PC-3 (cell line): Measurements from ENCODE around the gene TRPM1. TPM values are rescaled to one million over a fixed set of nuclear protein-coding genes. Genes with fewer than 3 reads are reported as not detected.

Source experiments
- ATAC-seq: fragments of 200-7000 bp; cut with Tn5 transposase; 2 replicates; pipeline ENCODE4 v1.9.1; 2020; ENCODE audit warnings: mild to moderate bottlenecking, moderate library complexity
- BruUV-seq: library from RNA; stranded (reverse); fragments of 400-500 nt; replicated peaks from 2 replicates; lab custom pipeline; 2021; lab: Mats Ljungman, UMichigan
- CTCF ChIA-PET: fragments of 300-600 bp; sonication (Branson Sonifier 250); formaldehyde crosslinking; loops from one replicate; lab custom pipeline; 2022; ENCODE audit warnings: antibody characterized with exemption; lab: Charles Lee
- POLR2A ChIA-PET: fragments of 300-600 bp; sonication (Branson Sonifier 250); formaldehyde crosslinking; loops from one replicate; lab custom pipeline; 2022; ENCODE audit warnings: antibody characterized with exemption; ENCODE audit not compliant: unreplicated experiment; lab: Charles Lee
- DNase-seq: peaks from one replicate; pipeline ENCODE4 v3.0.0-alpha.2; 2015
- H2AFZ ChIP-seq: fragments of 300-600 bp; sonication (generic); 2 replicates; pipeline ENCODE4 v1.6.0; 2016; ENCODE audit warnings: antibody characterized with exemption, low read length
- H3F3A ChIP-seq: fragments of 300-600 bp; sonication (generic); one replicate; pipeline ENCODE4 v1.6.0; 2017; ENCODE audit warnings: antibody characterized with exemption, low read length, control low read depth, mild to moderate bottlenecking; ENCODE audit not compliant: unreplicated experiment
- H3K27ac ChIP-seq: fragments of 300-600 bp; sonication (generic); 2 replicates; pipeline ENCODE4 v1.5.1; 2016; ENCODE audit warnings: mild to moderate bottlenecking, low read length
- H3K27me3 ChIP-seq: fragments of 300-600 bp; sonication (generic); 2 replicates; pipeline ENCODE4 v1.6.1; 2016; ENCODE audit warnings: low read length, mixed read lengths
- H3K36me3 ChIP-seq: fragments of 300-600 bp; sonication (generic); 2 replicates; pipeline ENCODE4 v1.6.1; 2016; ENCODE audit warnings: low read depth, mixed run types, low read length, mixed read lengths
- H3K4me1 ChIP-seq: fragments of 300-600 bp; sonication (generic); 2 replicates; pipeline ENCODE4 v1.5.1; 2016; ENCODE audit warnings: low read length; ENCODE audit not compliant: insufficient read depth
- H3K4me2 ChIP-seq: fragments of 300-600 bp; sonication (generic); 2 replicates; pipeline ENCODE4 v1.6.0; 2016; ENCODE audit warnings: low read length
- H3K4me3 ChIP-seq: fragments of 300-600 bp; sonication (generic); 2 replicates; pipeline ENCODE4 v1.5.1; 2016; ENCODE audit warnings: mild to moderate bottlenecking, low read length, mixed read lengths
- H3K79me2 ChIP-seq: fragments of 300-600 bp; sonication (generic); 2 replicates; pipeline ENCODE4 v1.6.1; 2017; ENCODE audit warnings: low read length, mixed read lengths
- H3K9ac ChIP-seq: fragments of 300-600 bp; sonication (generic); 2 replicates; pipeline ENCODE4 v1.6.0; 2016; ENCODE audit warnings: mild to moderate bottlenecking, low read length
- H3K9me2 ChIP-seq: fragments of 300-600 bp; sonication (generic); replicated peaks from 2 replicates; pipeline ENCODE4 v1.6.1; 2016; ENCODE audit warnings: mixed run types, low read length, mixed read lengths
- H3K9me3 ChIP-seq: fragments of 300-600 bp; sonication (generic); 2 replicates; pipeline ENCODE4 v1.6.1; 2016; ENCODE audit warnings: low read length, mixed read lengths
- H4K20me1 ChIP-seq: fragments of 300-600 bp; sonication (generic); 2 replicates; pipeline ENCODE4 v1.6.1; 2016; ENCODE audit warnings: low read length, mixed read lengths
- CTCF ChIP-seq: fragments of 300-600 bp; sonication (generic); conservative IDR thresholded peaks from 2 replicates; pipeline ENCODE4 v1.5.1; 2017; ENCODE audit warnings: antibody characterized with exemption, low read depth, mild to moderate bottlenecking, low read length
- EZH2 ChIP-seq: fragments of 300-600 bp; sonication (generic); IDR thresholded peaks from one replicate; pipeline ENCODE4 v1.6.1; 2017; ENCODE audit warnings: antibody characterized with exemption, mild to moderate bottlenecking, low read length; ENCODE audit not compliant: unreplicated experiment
- EZH2phosphoT487 ChIP-seq: fragments of 300-600 bp; sonication (generic); IDR thresholded peaks from 2 replicates; pipeline ENCODE4 v1.6.1; 2018; ENCODE audit warnings: mild to moderate bottlenecking, antibody characterized with exemption, low read length, borderline replicate concordance
- intact Hi-C: fragments of 100-400 bp; cut with micrococcal nuclease; formaldehyde crosslinking; loops from 2 replicates; pipeline ENCODE4 v1.9.0; 2023
- total RNA-seq: library from RNA; depleted of rRNA; stranded (reverse); fragments of >200 nt; gene quantifications from 2 replicates; pipeline ENCODE4 v1.2.3, GENCODE V29; 2014

The TRPM1 gene
- total RNA-seq, 1 experiment from 2014 or later, result not detected

GRCh38 chr15:31080591-31081014, 20.9 kb downstream of the TRPM1 start:
- H3K36me3 ChIP-seq, result no peaks in the 10 kb centered on the region
- no TSS peak for BruUV-seq
- no peak for TF ChIP-seq EZH2
- no peak for TF ChIP-seq CTCF
- TF ChIP-seq EZH2phosphoT487, result no peak
- no peaks in the 10 kb centered on the region for H3K9me3 ChIP-seq
- POLR2A ChIA-PET, result no interaction called here
- no peaks in the 10 kb centered on the region for H3K79me2 ChIP-seq
- CTCF ChIA-PET, result no interaction called here
- no peak for ATAC-seq
- intact Hi-C loops, result no loop called here
- H3K27me3 ChIP-seq, result no peaks in the 10 kb centered on the region
- H3F3A ChIP-seq, result no peaks in the 10 kb centered on the region
- H3K9ac ChIP-seq, result no peak overlapping the region
- no peak for DNase-seq
- no peak overlapping the region for H2AFZ ChIP-seq
- H4K20me1 ChIP-seq, result no peaks in the 10 kb centered on the region
- H3K4me2 ChIP-seq, result no peak overlapping the region
- no peaks in the 10 kb centered on the region for H3K9me2 ChIP-seq
- peaks cover 29% of the 10 kb centered on the region for H3K4me1 ChIP-seq
- H3K4me3 ChIP-seq, result no peak overlapping the region
- H3K27ac ChIP-seq, result peak overlapping the region; percentile 62; the same call in 1 of the 2 replicates

- peaks cover 6% of the 10 kb centered on the region; the same call in 1 of the 2 replicates for H3K27me3 ChIP-seq
- CTCF ChIA-PET, result no interaction called here
- TF ChIP-seq EZH2 (no peak), EZH2phosphoT487 (no peak), CTCF (no peak)
- H3K9ac ChIP-seq, result no peak overlapping the region
- no peaks in the 10 kb centered on the region for H3F3A ChIP-seq
- DNase-seq (peak; percentile 32), ATAC-seq (no peak)
- BruUV-seq, result no TSS peak
- intact Hi-C loops, result no loop called here
- H3K4me1 ChIP-seq, result peaks cover 29% of the 10 kb centered on the region
- no peaks in the 10 kb centered on the region for H3K9me3 ChIP-seq
- no peak overlapping the region for H2AFZ ChIP-seq
- no peaks in the 10 kb centered on the region for H3K36me3 ChIP-seq
- no peaks in the 10 kb centered on the region for H4K20me1 ChIP-seq
- H3K79me2 ChIP-seq, result no peaks in the 10 kb centered on the region
- POLR2A ChIA-PET, result no interaction called here
- no peak overlapping the region for H3K27ac ChIP-seq
- H3K4me2 ChIP-seq, result no peak overlapping the region
- no peak overlapping the region for H3K4me3 ChIP-seq
- no peaks in the 10 kb centered on the region for H3K9me2 ChIP-seq
Observed at GRCh38 chr15:31079519-31079918, 22.0 kb downstream of the TRPM1 start.

GRCh38 chr15:31078471-31078870, 23.1 kb downstream of the TRPM1 start:
- Histone ChIP-seq H3K79me2 (no peaks in the 10 kb centered on the region), H3K4me1 (peaks cover 27% of the 10 kb centered on the region), H4K20me1 (no peaks in the 10 kb centered on the region), H2AFZ (no peak overlapping the region), H3K9ac (no peak overlapping the region), H3K27ac (no peak overlapping the region), H3K27me3 (peaks cover 11% of the 10 kb centered on the region), H3K9me3 (no peaks in the 10 kb centered on the region), H3K4me3 (no peak overlapping the region), H3F3A (no peaks in the 10 kb centered on the region), H3K36me3 (no peaks in the 10 kb centered on the region), H3K4me2 (no peak overlapping the region), H3K9me2 (no peaks in the 10 kb centered on the region)
- TF ChIP-seq CTCF, result no peak
- TF ChIP-seq EZH2phosphoT487, result no peak
- TF ChIP-seq EZH2, result no peak
- DNase-seq, result no peak
- no peak for ATAC-seq
- intact Hi-C loops, result no loop called here
- no TSS peak for BruUV-seq
- POLR2A ChIA-PET, result no interaction called here
- CTCF ChIA-PET, result no interaction called here
